OCI-LY7 (cell line): Measurements from ENCODE around the gene OR2V1.

Experiments used
- CTCF ChIP-seq: fragments of 200-600 bp; sonication (generic); conservative IDR thresholded peaks from 2 replicates; pipeline ENCODE4 v1.5.1; 2014; ENCODE audit warnings: mild to moderate bottlenecking, antibody characterized with exemption, low read length, moderate library complexity, mixed read lengths
- EZH2phosphoT487 ChIP-seq: fragments of 200-600 bp; sonication (generic); IDR thresholded peaks from 2 replicates; pipeline ENCODE4 v1.6.1; 2018; ENCODE audit warnings: low read depth, borderline replicate concordance, mild to moderate bottlenecking, mixed run types, antibody characterized with exemption, low read length, moderate library complexity, mixed read lengths

GRCh38 chr5:181173027-181173419 is 42.1 kb upstream of the OR2V1 start:
- TF ChIP-seq CTCF: peak; percentile 80
- no peak for TF ChIP-seq EZH2phosphoT487
